LNCAP (cell line): Measurements from ENCODE around the gene EIPR1.

Experiments
- CTCF ChIP-seq: fragments of 450-650 bp; IDR thresholded peaks from 2 replicates; pipeline ENCODE4 v1.5.1; 2017; ENCODE audit warnings: mild to moderate bottlenecking

The EIPR1 gene

GRCh38 chr2:3349211-3349693 is 28.4 kb downstream of the EIPR1 start:
- TF ChIP-seq CTCF = no peak

- no peak for TF ChIP-seq CTCF
These were observed 28.9 kb downstream of the EIPR1 start for GRCh38 chr2:3348767-3349166.

- no peak for TF ChIP-seq CTCF
These were observed 32.0 kb downstream of the EIPR1 start for GRCh38 chr2:3345621-3346020.

GRCh38 chr2:3344897-3345296 is 32.7 kb downstream of the EIPR1 start:
- TF ChIP-seq CTCF = no peak

DNA sequence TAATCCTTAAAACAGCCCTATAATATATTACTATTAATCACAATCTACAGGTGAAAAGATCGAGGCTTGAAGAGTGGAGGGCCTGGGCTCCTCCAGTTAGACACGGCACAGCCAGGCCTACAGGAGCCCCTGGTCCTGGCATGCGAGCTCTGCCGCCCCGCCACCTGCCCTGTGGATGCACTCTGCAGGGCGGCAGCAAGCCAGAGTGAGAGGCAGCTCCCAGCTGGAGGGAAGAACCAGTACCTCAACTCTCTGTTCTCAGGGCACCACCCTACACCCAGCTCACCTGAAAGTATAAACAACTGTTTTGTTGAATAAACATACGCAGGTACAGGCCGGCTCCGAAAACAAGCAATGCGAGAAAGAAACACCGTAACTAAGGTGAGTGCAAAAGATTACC is 34.6 kb downstream of the EIPR1 start:
- TF ChIP-seq CTCF = no peak

DNA sequence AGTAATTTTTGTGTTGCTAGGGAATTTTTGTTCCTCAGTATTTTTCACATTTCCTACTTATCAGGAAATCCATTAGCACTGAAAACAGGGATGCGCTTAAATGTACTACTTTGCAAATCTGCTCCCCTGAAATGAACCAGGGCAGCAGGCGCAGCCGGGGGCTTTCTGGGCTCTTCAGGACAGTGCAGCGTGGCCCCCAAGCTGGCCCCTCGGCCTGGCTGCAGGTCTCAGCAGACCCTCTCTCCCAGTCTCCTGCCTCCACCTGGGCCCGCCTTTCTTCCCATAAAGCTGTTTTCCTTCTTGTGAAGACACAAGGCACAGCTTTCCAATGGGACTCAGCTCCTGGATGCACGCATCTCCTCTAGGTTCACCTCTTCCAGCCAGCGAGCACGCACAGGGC is 35.3 kb downstream of the EIPR1 start:
- TF ChIP-seq CTCF = no peak

DNA sequence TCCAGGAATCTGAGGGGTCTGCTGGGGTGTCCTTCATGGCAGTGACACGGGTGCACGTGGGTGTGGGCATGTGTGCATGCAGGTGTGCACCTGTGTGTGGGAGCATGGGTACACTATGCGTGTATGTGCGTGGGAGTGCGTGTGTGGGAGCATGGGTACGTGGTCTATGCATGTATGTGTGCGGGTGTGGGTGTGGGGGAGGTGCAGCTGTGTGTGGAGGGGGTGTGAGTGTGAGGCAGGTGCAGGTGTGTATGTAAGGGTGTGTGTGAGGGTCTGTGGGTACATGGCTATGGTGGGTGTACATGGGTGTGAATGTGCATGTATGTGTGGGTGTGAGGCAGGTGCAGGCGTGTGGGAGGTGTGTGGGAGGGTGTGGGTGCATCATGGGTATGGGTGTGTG is 36.3 kb downstream of the EIPR1 start:
- TF ChIP-seq CTCF = no peak

DNA sequence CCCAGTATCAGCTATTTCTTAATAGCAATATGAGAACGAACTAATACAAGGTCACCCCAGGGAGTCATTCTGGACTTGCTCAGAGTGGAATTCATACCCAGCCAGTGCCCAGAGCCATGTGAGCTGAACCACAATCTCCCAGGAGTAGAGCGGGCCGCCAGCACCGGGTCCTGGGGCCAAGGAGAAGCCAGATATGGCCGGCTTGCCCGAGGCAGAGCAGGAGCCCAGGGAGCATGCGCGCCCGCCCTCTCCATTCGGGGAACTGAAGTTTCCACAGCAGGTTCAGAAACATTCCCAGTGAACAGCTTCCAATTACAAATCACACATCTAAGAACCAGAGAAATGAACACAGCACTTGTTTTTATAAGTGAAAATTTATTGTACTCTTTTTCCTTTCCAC is 37.5 kb downstream of the EIPR1 start:
- TF ChIP-seq CTCF = no peak
